Measurements from ENCODE around the gene SIK3.

DNA sequence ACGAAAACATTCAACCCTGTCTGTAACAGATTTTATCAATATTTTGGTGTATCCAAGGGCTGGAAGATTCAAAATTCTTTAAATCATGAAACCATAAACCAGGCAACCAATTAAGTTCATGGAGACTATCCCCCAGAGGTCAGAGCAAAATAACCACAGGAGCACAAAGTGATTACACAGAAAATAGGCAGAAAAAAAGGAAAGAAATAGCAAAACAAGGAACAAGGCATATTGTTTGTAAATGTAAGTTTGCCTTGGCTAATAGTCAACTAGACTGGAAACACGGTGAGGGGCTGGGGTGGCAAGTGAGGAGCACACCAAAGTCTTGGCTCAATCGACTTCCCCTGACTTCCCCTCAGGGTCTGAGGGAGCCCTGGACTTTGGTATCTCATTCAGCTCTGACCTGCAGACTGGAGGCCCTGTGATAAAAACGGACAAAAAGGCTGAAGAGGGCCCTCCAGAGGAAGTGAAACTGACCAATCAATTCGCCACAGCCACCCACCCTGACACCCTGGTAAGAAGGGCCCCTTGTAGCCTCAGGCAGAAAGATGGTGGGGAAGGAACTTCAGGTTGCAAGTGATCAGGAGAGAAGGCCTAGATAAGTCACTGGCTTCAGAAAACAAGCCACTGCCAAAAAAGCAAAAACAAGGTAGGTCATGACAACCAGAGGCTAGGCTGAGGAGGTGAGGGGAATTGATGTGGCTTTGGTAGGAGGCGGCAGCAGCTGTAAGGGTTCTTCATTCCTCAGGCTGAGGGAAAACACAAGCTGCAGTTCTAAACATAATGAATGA, 1.8 kb downstream of the SIK3 start:
- TF ChIP-seq EP300 (IDR thresholded peaks at IDR 0.05; ENCODE audit: borderline replicate concordance in 1 of 2, low read depth in 1 of 2, low read length in 1 of 2) (no peak), CTCF (IDR thresholded peaks at IDR 0.05) (no peak), SIN3A (IDR thresholded peaks at IDR 0.05; ENCODE audit: borderline replicate concordance, low read depth, low read length) (no peak), CHD2 (IDR thresholded peaks at IDR 0.05; ENCODE audit: low read length, partially characterized antibody) (no peak), POLR2AphosphoS5 (IDR thresholded peaks at IDR 0.05; ENCODE audit: low read depth, low read length) (no peak)
